DMS53 (cell line): ENCODE data around the gene EHMT2.
"Not testable (repeated sequence)": the region's sequence is repeated elsewhere in the genome, so short reads cannot be mapped to it uniquely, and the experiment has no call there.

Experiments used
- DNase-seq: peaks from one replicate; lab custom pipeline; 2025; lab: John Stamatoyannopoulos, UW

Gene EHMT2

GRCh38 chr6:31897612-31898382 is at the start of gene EHMT2:
Gene EHMT2, minus strand, starts transcription at chr6:31897698. Its CDS starts 21 bp downstream, at chr6:31897677.
- peak; percentile 93 for DNase-seq

- DNase-seq: no peak
These were observed 49.7 kb upstream of the EHMT2 start for GRCh38 chr6:31947070-31947675.

DNA sequence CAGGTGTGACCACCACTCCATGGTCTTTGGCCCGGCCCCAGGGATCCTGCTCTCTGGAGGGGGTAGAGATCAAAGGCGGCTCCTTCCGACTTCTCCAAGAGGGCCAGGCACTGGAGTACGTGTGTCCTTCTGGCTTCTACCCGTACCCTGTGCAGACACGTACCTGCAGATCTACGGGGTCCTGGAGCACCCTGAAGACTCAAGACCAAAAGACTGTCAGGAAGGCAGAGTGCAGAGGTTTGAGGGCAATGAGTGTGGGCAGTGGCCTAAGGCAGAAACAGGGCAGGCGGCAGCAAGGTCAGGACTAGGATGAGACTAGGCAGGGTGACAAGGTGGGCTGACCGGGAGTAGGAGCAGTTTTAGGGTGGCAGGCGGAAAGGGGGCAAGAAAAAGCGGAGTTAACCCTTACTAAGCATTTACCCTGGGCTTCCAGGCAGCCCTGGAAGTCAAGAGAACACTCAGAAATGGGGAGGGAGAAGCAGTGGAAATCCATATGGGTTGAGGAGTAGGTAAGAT is 48.9 kb upstream of the EHMT2 start:
- no peak for DNase-seq

DNA sequence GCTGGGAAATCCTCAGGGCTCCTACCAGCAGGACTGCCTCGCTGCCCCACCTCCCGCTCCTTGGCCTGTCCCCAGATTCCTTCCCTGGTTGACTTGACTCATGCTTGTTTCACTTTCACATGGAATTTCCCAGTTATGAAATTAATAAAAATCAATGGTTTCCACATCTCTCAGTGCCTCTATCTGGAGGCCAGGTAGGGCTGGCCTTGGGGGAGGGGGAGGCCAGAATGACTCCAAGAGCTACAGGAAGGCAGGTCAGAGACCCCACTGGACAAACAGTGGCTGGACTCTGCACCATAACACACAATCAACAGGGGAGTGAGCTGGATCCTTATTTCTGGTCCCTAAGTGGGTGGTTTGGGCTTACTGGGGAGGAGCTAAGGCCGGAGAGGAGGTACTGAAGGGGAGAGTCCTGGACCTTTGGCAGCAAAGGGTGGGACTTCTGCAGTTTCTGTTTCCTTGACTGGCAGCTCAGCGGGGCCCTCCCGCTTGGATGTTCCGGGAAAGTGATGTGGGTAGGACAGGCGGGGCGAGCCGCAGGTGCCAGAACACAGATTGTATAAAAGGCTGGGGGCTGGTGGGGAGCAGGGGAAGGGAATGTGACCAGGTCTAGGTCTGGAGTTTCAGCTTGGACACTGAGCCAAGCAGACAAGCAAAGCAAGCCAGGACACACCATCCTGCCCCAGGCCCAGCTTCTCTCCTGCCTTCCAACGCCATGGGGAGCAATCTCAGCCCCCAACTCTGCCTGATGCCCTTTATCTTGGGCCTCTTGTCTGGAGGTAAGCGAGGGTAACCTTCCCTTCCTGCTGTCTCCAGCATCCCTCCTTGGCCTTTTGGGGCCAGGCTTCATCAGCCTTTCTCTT is 48.2 kb upstream of the EHMT2 start, which contains the start of gene CFB:
Gene CFB (plus strand): TSS at position 589 of the 863 bp plus-strand sequence. CDS start 127 bp downstream, at position 716.
- peak; percentile 33 for DNase-seq

GRCh38 chr6:31945154-31945506 is 47.6 kb upstream of the EHMT2 start:
- no peak for DNase-seq

DNA sequence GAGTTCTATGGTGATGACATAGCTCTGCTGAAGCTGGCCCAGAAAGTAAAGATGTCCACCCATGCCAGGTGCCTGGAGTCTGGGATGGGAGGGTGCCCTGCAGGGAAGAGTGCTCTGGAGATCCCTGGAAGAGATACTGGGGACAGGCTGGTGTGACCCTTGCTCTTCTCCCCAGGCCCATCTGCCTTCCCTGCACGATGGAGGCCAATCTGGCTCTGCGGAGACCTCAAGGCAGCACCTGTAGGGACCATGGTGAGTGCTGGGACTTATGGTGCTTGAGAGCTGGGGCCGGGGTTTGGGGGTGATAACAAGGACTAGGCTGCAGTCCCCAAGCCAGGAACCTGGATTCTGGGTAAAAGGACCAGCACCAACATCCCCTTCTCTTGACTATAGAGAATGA is 46.2 kb upstream of the EHMT2 start:
- no peak for DNase-seq

- no peak for DNase-seq
These were observed 42.8 kb upstream of the EHMT2 start for GRCh38 chr6:31940256-31940664.

GRCh38 chr6:31935823-31936222 is 38.3 kb upstream of the EHMT2 start:
- DNase-seq: no peak

GRCh38 chr6:31935021-31935420 is 37.5 kb upstream of the EHMT2 start:
- DNase-seq: no peak

- no peak for DNase-seq
These were observed 36.0 kb upstream of the EHMT2 start for GRCh38 chr6:31933537-31933936.

DNA sequence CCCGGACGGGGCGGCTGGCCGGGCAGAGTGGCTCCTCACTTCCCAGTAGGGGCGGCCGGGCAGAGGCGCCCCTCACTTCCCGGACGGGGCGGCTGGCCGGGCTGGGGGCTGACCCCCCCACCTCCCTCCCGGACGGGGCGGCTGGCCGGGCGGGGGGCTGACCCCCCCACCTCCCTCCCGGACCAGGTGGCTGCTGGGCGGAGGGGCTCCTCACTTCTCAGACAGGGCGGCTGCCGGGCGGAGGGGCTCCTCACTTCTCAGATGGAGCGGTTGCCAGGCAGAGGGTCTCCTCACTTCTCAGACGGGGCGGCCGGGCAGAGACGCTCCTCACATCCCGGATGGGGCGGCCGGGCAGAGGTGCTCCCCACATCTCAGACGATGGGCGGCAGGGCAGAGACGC is 34.6 kb upstream of the EHMT2 start:
- DNase-seq: not testable (repeated sequence)

- no peak for DNase-seq
These were observed 33.5 kb upstream of the EHMT2 start for GRCh38 chr6:31930962-31931361.

DNA sequence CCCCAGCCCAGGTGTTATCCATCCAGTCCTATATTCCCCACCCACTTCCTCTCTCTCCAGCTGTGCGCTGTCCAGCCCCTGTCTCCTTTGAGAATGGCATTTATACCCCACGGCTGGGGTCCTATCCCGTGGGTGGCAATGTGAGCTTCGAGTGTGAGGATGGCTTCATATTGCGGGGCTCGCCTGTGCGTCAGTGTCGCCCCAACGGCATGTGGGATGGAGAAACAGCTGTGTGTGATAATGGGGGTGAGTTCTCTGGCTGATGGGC is 31.1 kb upstream of the EHMT2 start:
- no peak for DNase-seq

DNA sequence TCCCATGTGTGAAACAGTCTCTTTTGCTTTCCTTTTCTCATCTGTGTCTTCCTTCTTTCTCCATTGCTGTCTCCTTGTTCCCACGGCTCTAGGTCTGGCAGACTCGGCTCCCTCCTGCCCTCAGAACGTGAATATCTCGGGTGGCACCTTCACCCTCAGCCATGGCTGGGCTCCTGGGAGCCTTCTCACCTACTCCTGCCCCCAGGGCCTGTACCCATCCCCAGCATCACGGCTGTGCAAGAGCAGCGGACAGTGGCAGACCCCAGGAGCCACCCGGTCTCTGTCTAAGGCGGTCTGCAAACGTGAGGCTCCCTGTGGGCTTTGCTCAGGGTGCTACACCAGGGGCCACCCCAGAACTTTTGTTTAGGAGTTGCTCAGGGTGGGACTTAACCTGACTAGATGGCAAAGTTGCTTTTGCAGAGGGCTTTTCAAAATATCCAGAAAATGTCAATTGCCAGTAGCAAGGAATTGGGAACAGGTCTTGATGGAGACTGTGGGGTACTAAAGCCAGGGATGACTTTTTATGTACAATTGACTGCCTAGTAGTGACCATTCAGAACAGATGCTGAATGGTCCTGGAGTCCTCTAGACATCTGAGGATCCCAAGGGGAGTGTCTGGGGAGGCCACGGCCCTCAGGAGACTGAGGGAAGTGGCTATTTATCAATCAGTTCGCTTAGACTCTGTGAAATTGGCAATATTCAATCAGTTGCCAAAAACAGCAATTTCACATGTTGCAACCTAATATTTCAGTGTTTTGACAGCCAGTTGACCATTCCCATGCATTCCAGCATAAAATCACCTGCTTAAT is 30.6 kb upstream of the EHMT2 start:
- DNase-seq: no peak

DNA sequence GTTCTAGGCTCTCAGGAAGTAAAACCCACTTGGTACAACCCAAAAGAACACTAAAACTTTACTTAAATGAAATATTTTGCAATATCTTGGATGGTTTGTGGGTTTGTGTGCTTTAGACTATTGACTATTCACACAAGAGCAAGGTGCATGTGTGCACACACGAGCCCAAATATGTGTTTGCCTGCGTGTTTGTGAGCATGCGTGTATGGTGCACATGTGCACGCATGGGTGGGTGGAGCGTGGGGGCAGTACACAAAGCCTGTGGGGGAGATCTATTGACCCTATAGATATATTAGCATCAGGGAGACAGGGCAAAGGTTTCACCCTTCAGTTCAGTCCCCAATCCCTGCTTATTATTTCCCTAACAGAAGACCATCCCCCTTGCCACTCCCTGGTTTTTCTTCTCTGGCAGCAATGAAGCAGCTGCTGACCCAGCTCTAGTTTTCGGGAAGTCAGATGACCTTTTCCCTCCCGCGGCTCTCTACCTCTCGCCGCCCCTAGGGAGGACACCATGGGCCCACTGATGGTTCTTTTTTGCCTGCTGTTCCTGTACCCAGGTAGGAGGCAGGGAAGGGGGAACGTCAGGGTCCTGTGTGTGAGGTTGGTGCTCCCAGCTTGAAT is 29.9 kb upstream of the EHMT2 start, which contains the start of gene C2:
Gene C2 (plus strand): TSS at position 476 of the 621 bp plus-strand sequence. CDS start 36 bp downstream, at position 512.
- DNase-seq: no peak

GRCh38 chr6:31922942-31923341 is 25.4 kb upstream of the EHMT2 start:
- peak; percentile 33 for DNase-seq

DNA sequence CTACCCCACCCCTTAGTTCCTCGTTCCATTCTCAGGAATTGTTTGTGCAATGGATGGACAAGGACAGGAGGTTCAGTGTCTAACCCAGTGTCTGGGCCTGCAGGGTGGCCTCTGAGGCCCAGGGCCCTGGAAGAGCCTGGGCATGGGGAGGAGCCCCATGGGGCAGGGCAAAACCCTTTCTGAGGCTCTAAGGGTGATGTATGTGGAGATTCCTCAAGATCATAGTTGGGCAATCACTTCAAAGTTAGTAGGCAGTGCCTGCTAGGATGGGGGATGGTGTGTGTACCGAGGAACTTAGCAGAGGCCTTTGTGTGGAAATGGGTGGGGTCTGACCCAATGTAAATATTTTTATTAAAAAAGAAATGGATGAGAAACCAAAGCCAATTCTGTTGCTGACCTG is 23.3 kb upstream of the EHMT2 start:
- DNase-seq: no peak

GRCh38 chr6:31919624-31920303 is 22.3 kb upstream of the EHMT2 start:
- DNase-seq: no peak

DNA sequence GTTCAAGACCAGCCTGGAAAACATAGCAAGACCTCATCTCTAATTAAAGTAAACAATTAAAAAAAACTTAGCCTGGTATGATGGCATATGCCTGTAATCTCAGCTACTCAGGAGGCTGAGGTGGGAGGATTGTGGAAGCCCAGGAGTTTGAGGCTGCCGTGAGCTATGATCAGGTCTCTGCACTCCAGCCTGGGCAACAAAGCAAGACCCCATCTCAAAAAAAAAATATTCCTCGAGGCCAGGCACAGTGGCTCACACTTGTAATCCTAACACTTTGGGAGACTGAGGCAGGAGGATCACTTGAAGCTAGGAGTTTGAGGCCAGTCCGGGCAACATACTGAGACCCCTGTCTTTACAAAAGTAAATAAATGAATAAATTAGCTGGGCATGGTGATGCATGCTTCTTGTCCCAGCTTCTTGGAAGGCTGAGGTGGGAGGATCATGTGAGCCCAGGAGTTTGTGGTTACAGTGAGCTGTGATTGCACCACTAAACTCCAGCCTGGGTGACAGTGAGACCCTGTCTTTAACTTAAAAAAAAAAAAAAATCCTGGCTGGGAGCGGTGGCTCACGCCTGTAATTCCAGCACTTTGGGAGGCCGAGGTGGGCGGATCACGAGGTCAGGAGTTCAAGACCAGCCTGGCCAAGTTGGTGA is 20.7 kb upstream of the EHMT2 start:
- DNase-seq: no peak

GRCh38 chr6:31915756-31916155 is 18.3 kb upstream of the EHMT2 start:
- no peak for DNase-seq
